Measurements from ENCODE around the gene PSMB7.

Gene PSMB7

DNA sequence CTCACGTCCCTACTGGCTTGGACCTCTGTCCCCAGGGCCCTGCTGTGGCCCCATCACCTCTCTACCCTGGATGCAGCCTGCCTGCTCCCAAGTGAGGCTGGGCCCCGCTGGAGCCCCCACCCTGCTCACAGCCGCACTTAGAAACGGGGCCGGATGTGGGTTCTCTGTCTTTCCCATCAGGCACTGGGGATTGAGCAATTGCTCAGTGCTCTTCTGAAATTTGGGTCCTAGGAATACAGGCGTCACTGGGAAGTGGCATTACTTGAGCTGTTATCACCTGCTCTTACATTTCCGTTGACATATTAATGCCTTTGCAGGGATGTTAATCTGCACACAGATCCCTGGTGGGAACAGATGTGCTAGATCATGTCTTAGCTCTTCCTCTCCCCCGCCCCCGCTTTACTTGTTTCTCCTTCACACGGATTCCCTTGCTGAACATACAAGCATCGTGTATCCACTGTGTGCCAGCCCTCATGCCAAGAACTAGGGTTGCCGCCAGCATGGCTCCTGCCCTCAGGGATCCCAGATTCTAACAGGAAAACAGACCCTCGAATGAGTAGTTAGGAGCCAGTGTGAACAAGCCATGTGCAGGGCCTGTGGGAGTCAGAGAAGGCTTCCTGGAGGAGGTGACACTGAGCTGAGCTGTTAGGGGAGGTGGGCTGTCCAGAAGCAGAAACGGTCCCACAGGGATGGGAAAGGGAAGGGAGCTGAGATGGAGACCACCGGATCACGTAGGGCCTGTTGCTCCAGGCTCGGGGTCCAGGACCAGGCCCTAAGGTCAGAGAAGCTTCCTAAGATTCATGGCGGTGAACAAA is 92.4 kb downstream of the PSMB7 start:
- no peak for DNase-seq

DNA sequence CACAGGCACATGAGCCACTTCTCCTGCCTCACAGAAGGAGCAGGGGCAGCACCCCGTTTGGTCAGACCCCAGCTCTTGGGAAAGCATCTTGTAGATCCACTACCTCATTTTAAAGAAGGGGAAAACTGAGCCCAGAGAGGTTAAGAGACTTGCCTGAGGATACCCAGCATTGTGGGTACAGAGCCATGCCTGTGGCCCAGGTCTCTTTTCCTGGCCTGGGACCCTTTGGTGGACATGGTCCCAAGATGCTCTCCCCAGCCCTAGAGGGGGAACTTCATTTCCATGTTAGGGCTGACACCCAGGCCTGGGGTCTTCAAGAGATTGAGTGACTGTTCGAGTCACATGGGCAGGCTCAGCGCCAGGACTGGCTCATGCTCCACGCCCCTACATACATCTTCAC is 93.3 kb downstream of the PSMB7 start:
- DNase-seq: no peak

DNA sequence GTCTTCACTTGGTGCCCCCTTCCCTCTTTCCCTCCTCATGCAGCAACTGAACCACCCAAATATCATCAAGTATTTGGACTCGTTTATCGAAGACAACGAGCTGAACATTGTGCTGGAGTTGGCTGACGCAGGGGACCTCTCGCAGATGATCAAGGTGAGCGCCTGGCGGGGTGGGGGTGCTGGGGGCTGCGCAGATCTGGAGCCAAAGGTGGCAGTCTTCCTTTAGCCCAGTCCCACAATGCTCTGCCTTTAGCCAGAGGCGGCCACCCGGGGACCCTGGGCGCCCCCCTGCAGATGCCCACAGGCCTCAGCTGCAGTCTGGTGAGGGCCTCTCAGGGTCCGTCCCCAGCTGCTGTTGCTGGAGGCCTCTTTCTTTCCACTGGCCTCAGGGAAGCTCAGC is 93.8 kb downstream of the PSMB7 start:
- no peak for DNase-seq

DNA sequence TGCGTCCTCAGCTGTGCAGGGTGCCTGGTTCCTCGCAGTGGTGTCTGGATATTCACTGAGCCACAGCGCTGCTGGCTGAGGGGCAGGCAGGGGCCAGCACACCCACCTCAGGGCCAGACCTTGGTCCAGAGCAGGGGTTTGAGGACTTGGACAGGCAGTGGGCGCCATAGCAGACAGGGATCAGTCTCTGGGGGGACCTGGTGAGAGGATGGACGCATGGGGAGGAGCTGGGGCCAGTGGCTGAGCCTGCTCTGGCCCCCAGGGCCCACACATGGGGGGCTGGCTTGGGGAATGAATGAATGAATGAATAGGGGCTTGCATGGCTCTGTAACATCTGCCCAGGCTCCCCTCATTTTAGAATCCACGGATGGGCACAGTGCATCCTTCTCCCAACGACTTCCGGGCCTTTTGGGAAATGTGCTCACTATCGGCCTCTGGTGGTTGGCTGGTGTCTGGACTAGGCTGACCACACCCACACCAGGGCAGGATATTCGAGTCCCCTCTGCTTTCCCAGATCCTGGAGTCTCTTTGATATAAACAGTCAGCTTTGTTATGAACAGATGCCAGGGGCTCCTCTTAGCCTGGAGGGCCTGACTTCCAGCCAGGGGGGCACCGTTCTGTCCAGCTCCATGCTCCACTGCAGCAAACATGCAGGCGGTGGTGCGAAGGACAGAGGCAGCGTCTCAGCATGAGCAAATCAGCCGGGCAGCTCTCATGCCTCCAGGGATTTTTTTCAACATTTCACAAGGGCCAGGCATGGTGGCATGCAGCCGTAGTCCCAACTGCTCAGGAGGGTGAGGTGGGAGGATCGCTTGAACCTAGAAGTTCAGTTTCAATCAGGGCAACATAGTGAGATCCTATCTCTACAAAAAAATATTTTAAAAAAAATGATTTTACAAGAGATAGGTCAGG is 94.9 kb downstream of the PSMB7 start:
- DNase-seq: peak; percentile 52 to 54

DNA sequence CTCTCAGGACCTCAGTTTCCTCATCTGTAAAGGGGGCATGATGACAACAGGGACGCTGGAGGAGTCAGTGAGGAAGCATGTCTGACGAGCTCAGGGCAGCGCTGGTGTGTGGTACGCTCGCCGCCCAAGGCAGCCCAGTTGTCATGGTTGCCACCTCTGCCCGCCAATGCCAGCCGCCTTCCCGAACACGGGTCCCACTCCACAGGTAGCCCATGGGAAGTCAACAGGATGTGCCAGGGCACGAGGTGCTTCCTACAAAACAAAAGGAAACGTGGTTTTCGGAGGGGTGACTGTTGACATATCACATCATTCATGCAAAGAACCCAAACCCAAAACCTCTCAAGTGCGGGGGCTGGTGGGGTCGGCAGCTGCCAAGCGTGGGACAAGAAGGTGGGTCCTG is 99.4 kb downstream of the PSMB7 start:
- DNase-seq: no peak

DNA sequence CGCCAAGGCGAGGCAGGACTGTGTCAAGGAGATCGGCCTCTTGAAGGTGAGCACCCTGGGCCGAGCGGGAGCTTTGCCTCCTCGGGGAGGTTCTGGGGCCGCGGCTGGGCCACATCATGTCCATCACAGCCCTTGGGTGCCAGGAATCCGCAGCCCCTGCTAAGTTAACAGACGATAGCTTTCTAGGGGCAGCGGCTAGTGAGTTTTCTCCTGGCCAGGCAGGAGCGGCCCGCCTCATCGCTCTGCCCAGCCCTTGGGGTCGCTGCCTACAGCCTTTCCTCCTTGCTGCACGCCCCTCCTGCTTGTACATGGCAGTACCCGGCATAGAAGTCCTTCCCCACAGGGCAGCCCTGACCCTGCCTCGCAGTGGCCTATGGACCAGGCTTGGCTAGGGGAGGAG is 101.3 kb downstream of the PSMB7 start:
- DNase-seq: no peak

DNA sequence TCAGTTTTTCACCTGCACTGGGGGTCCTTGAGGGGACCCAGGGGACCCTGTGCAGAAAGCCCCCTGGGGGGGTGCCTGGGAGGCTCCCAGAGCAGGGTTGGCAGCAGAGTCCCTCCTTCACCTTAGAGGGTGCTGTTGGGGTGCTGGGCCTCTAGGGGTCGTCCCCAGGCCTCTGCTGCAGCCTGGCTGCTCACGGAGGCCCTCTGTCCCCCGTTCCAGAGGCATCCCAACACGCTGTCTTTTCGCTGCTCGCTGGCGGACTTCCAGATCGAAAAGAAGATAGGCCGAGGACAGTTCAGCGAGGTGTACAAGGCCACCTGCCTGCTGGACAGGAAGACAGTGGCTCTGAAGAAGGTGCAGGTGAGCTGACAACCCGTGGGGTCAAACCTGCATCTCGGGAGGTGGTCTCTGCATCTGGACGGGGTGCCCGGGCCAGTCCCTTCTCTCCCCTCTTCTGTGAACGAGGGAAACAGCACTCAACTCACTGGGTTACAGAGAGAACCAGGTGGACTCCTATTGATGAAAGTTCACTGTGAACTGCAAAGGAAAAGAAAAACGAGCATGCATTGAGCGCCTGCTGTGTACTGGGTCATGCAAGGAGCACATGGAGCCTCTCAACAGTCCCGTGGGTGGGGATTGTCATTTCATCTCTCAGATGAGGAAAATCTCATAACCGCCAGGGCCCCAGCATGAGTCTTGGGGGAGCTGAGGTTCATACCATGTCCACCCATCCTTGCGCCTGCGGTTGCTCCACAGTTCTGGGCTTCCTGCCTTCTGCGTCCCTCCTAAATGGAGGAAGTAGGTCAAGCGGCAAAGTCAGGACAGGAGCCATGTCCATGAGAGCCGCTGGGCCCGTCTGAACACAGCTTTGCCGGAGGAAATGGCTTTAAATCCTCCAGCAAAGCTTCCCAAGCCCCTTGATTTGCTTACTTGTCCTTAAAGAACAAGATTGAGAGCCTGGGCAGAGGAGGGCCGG is 102.7 kb downstream of the PSMB7 start:
- DNase-seq: no peak

DNA sequence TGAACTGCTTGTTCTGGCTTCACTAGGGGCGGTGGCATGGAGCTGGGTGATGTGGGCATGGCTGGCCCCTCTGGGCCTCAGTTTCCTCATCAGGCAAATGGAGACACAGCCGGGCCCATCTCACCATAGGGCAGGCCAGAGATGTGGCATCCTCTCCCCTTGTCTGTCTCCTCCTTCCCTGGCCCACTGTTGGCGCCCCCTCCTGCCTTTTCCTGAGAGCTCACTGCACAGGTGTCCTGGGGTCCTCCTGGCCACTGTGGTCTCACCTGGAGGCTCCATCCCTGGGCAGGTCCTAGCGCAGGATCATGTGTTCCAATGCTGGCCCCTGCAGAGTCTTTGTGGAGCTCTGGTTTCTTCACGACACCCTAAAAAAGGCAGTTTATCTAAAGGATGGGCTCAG is 104.0 kb downstream of the PSMB7 start:
- DNase-seq: no peak

DNA sequence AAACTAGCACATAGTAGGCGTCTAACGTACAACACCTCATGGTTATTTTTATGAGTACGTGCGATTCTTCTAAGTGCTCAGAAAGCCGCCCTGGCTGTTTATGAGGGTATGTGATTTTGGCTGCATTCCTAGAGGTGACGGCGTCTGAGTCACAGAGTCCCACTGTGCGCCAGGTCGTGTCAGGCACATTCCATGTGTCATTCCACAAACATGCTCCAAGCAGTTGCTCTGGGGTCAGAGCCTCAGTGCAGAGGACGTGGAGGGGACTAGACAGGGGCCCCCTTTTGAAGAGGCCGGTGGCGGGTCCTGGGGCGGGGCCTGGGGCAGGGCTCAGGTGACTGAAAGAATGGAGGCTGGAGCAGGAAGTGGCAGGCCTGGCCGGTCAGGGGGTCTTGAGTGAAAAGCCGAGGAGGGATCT is 105.6 kb downstream of the PSMB7 start:
- DNase-seq: no peak

DNA sequence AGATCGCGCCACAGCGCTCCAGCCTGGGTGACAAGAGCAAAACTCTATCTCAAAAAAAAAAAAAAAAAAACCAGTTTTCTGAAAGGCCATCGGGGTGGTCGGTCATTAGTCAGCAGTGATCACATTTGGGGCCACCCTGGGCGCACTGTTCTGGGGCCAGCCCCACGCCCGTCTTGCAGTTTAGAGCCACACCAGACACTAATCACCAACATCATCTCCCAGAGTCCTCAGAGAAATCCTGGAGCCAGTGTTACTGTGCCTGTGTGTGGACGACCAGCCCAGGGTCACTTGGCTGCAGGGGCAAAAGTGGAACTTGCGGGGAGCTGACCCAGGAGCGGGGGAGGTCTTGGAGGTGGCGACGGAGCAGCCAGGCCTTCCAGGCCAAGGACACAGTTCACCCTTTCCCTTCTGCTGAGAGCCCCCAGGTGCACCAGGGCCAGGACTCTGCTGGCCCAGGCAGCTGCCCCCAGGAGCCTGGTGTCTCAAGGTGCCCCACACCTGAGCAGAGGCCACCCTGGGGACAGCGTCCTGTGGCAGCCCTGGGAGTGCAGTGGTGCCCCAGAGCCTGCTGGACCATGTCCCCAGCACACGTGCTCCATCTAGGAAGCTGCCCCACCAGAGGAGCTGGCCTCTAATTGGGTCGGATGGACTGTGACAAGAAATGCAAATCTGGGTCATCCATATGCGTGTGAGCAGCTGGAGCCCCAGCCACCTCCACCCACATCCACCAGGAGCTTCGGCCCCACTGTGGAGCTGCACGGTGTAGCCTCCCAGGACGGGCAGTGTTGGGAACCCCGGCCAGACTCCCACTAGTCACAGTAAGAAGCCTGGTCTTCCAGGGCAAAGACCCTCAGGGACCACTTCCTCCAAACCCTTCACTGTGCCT is 106.4 kb downstream of the PSMB7 start:
- no peak for DNase-seq

DNA sequence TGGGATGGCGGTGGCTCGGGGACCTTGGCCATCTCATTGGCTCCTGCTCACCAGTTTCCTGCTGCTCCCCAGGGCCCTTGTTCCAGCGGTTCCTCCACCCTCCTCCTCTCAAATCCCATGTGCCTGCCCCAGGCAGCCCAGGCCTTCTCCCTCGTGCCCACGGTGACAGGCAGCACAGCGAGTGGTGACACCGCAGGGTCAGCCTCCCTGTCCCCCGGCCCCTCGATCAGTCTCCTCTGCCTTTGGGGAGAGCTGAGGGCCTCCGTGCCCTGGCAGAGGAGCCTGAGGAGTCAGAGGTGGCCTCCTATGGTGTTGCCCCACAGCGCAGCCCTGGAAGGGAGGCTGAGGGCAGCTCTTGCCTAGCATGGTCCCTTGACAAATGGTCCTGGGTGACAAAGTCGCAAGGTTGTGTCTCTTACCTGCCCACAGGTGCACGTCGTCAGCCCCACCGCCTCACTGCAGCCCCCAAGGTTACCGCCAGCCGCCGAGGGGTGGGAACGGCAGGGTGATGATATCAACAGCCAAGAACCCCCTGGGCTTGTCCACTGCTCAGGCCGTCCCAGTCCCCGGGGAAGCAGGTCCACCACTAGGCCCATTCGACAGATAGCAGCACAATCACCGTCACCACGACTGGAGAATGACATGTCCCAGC is 107.7 kb downstream of the PSMB7 start:
- DNase-seq: no peak

DNA sequence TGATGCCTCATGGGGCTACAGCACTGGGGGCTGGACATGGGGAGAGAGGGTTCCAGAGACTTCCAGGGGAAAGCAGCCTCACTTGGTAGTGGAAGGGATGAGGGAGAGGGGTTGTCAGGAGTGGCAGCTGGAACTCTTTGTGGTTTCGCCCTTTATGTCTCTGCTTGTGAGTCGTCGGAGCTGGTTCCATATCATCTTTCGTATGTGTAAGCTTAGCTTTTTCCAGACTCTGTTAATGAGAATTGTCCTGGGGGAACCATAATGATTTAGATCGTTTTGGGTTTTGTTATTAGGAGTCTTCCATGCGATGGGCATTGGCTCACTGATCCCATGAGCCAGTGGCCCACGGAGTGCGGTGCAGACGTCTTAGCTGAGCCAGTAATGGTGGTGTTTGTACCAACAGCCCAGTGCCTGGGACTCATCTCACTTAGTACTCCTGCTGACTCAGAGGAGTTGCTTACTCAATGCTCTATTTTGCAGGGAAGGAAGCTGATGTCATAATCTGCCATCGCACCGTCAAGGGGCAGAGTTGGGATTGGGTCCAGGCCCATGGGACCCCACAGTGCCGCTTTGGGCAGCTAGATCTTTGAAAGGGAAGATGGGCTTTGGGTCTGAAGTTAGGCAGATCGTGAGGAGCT is 109.0 kb downstream of the PSMB7 start:
- no peak for DNase-seq

DNA sequence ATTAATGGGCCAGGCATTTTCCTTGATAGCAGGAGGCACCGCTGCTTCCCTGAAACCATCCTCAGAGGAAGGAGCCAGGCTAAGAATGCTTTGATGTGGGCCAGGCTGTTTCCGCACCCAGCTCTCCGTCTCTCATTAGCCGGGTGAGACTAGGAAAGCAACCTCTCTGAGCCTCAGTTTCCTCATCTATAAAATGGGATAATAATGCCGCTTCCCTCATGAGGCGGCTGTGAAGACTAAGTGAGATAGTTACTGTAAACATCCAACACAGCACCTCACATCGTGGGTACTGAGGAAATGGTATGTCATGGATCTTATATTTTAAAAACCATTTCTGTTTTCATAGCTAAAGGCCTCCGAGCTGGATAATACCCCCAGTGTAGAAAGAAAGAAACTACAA is 111.0 kb downstream of the PSMB7 start:
- no peak for DNase-seq

DNA sequence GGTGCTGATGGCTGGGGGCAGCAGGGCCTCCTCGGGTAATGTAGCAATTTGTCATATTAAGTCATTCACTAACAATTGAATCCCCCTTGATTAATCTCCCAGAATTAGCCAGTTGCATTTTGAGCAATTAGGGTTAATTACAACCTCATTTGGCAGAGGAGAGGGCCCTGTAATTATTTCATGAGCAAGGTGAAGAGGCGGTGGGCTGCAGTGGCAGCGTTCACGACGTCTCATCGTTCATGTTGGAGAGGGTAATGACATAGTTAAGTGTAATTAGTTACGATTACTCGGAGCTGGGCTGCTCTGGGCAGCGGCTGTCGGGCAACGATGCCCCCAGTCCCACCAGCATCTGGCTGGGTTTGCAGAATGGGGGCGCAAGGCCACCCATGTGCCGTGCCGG is 111.5 kb downstream of the PSMB7 start:
- DNase-seq: no peak

All from stimulated activated CD4-positive, alpha-beta T cell treated with anti-CD3 and anti-CD28 coated beads, Interleukin-2, amount 100 ng/mL, for 48 hours (primary cell).